ENCODE data around the gene EDN2. TPM values are rescaled to one million over a fixed set of nuclear protein-coding genes. Genes with fewer than 3 reads are reported as not detected.

The EDN2 gene
- total RNA-seq, 4 donors from 2014 or later: 2.3 to 10.2 (median 8.3) TPM

DNA sequence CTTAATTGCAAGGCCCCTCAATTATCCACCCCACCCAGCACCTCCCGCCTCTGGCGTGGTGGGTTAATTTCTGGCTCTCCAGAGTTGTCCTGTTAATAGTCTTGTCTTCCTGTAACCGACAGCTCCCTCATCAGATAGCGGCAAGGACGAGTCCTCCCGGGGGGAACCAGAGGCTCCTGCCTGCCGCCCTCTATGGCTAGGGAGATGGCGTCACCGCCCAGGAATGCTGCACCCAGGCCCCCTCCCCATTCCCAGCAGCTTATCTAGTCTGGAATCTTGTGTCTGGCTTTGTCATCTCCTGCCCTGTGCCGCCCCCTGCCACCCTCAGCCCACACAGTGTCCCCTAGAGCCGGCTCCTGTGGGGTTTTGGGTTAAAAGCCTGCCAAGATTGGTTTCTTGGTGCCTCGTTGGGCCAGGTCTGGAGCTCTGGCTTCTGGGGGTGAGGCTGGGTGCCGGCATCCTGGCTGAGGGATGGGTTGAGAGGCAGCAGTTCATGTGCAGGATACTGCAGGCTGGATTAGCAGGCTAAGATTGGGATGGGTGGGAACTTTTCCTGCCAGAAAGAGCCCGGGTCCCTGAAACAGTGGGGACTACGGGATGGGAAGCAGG lies 48.8 kb downstream of the EDN2 start:
- Histone ChIP-seq H3K27ac (no peak overlapping the region), H3K36me3 (no peaks in the 10 kb centered on the region), H3K27me3 (peaks cover 3% of the 10 kb centered on the region), H3K9me3 (no peaks in the 10 kb centered on the region), H3K4me1 (peaks cover 30% of the 10 kb centered on the region), H3K4me3 (no peak overlapping the region)
- no peak for DNase-seq (ENCODE audit: low spot score in 2 of 2)
- 75% methylated on average over 15 of the region's 15 CpGs for WGBS
- TF ChIP-seq POLR2AphosphoS5 (IDR thresholded peaks at IDR 0.05): no peak
- no peak for TF ChIP-seq EP300 (IDR thresholded peaks at IDR 0.05)
- TF ChIP-seq POLR2A (IDR thresholded peaks at IDR 0.05): no peak
- no peak for TF ChIP-seq CTCF (IDR thresholded peaks at IDR 0.05)

DNA sequence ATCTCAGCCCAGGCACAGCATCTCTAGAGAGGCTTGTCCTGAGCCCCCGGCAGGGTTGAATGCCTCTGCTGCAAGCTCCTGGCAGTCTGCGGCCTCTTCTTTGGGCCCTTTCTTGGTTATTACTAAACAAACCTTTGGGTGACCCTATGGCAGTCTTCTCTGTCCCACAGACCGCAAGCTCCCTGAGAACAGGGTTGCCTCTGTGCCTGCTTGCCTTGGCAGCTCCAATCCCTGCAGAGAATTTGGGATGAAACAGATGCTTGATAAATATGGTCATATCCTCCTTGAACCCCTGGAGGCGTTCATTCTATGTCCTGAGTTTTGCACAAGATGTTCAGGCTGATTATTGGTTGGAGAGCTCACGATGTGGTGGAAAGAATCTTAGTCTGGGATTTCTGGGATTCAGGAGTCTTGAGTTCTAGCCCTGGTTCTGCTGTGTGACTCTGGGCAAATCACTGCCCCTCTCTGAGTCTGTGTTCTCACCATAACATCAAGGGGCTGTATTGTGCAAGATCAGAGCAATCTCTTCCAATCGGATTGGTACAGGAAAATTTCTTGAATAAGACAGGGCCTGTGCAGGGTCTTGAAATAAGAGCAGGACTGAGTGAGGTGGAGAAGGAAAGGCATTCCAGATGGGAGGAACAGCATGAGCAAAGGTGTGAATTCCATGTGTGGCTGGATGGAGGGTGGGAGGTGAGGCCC lies 49.6 kb downstream of the EDN2 start:
- peaks cover 30% of the 10 kb centered on the region for H3K4me1 ChIP-seq
- H3K9me3 ChIP-seq: no peaks in the 10 kb centered on the region
- TF ChIP-seq POLR2A (IDR thresholded peaks at IDR 0.05) (no peak), CTCF (IDR thresholded peaks at IDR 0.05) (no peak), EP300 (IDR thresholded peaks at IDR 0.05) (no peak)
- H3K27ac ChIP-seq: no peak overlapping the region
- 81% methylated on average over 6 of the region's 6 CpGs for WGBS
- no peak for DNase-seq (ENCODE audit: low spot score in 2 of 2)
- no peaks in the 10 kb centered on the region for H3K36me3 ChIP-seq
- H3K4me3 ChIP-seq: no peak overlapping the region
- H3K27me3 ChIP-seq: peaks cover 3% of the 10 kb centered on the region

- TF ChIP-seq POLR2AphosphoS5 (IDR thresholded peaks at IDR 0.05) (no peak), CTCF (IDR thresholded peaks at IDR 0.05) (no peak), POLR2A (IDR thresholded peaks at IDR 0.05) (no peak), EP300 (IDR thresholded peaks at IDR 0.05) (no peak)
- 94% methylated on average over 5 of the region's 5 CpGs for WGBS
- H3K4me1 ChIP-seq: peaks cover 30% of the 10 kb centered on the region
These were observed 50.2 kb downstream of the EDN2 start for GRCh38 chr1:41434306-41434705.

DNA sequence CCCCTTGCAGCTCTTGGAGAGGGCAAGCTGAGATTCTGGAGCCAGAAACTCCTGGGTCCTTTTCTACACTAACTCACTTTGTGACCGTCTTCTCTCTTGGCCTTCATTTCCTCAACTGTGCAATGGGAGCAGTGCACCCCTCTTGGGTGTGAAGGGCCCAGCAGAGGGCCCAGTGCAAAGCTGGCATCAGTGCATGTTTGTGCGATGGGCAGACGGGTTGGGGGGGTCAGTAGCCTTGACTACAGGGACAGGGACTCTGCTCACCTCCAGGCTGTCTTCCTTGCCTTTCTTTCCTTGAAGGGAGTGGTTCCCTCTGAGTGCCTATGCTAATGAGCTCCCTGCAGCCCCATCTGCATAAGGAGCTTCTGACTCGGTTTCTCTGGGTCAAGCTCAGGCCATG lies 51.0 kb downstream of the EDN2 start:
- no peak for DNase-seq (ENCODE audit: low spot score in 2 of 2)
- Histone ChIP-seq H3K27me3 (peaks cover 3% of the 10 kb centered on the region), H3K4me1 (peaks cover 30% of the 10 kb centered on the region), H3K9me3 (no peaks in the 10 kb centered on the region), H3K4me3 (no peak overlapping the region), H3K36me3 (no peaks in the 10 kb centered on the region), H3K27ac (no peak overlapping the region)
- 71% methylated on average over 4 of the region's 4 CpGs for WGBS
- TF ChIP-seq POLR2AphosphoS5 (IDR thresholded peaks at IDR 0.05) (no peak), POLR2A (IDR thresholded peaks at IDR 0.05) (no peak), EP300 (IDR thresholded peaks at IDR 0.05) (no peak), CTCF (IDR thresholded peaks at IDR 0.05) (no peak)

More at GRCh38 chr1:41434306-41434705, 50.2 kb downstream of the EDN2 start:
- Histone ChIP-seq H3K27me3 (peaks cover 3% of the 10 kb centered on the region), H3K27ac (no peak overlapping the region), H3K4me3 (no peak overlapping the region), H3K36me3 (no peaks in the 10 kb centered on the region), H3K9me3 (no peaks in the 10 kb centered on the region)
- DNase-seq (ENCODE audit: low spot score in 2 of 2): no peak

- no peaks in the 10 kb centered on the region for H3K9me3 ChIP-seq
- H3K36me3 ChIP-seq: no peaks in the 10 kb centered on the region
- no peak overlapping the region for H3K4me3 ChIP-seq
- peaks cover 3% of the 10 kb centered on the region for H3K27me3 ChIP-seq
- peaks cover 30% of the 10 kb centered on the region for H3K4me1 ChIP-seq
- peak; percentile 87 to 94 for TF ChIP-seq CTCF (IDR thresholded peaks at IDR 0.05)
- no peak for TF ChIP-seq POLR2A (IDR thresholded peaks at IDR 0.05)
- WGBS: 64% methylated on average over 9 of the region's 17 CpGs
- no peak overlapping the region for H3K27ac ChIP-seq
- peak; percentile 92 to 93 for DNase-seq (ENCODE audit: low spot score in 2 of 2)
These were observed 51.8 kb downstream of the EDN2 start for GRCh38 chr1:41432481-41433280.

All from suprapubic skin (tissue), 4 donors.